Measurements from ENCODE around the gene BANK1. TPM values are rescaled to one million over a fixed set of nuclear protein-coding genes. Genes with fewer than 3 reads are reported as not detected.

Gene BANK1
- polyA plus RNA-seq, 1 donor from 2014 or later: not detected

DNA sequence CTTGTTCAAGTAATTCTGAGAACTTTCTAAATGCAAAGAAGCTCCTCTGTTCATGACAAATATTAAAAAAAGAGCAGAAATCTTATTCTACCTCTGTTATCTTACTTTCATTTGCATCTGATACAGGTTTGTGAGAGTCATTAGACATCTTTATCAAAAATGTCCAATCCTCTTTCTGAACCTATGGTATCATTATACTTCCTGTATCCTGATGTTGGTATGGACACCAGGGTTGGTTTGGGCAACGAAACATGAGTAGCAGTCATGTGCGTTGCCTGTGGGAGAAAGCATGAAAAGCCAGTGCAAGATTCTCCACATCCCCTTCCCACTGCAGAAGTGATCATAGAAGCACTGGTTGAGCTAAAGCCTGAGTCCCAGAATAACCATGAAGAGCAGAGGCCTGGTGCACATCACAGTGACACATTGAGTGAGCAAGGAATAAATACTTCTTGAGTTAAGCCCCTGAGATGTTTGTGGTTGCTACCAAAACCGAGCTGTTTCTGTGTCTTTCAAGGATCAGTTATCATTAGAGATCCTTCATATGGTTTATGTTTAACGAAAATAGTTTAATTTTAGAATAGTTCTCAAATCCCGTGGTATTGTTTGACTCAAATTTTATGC lies 197.2 kb downstream of the BANK1 start:
- TF ChIP-seq SMC3 (conservative IDR thresholded peaks at IDR 0.05; ENCODE audit: poor library complexity): no peak
- no peak for TF ChIP-seq MXI1 (conservative IDR thresholded peaks at IDR 0.05; ENCODE audit: poor library complexity, severe bottlenecking)
- TF ChIP-seq, protein P1, sequence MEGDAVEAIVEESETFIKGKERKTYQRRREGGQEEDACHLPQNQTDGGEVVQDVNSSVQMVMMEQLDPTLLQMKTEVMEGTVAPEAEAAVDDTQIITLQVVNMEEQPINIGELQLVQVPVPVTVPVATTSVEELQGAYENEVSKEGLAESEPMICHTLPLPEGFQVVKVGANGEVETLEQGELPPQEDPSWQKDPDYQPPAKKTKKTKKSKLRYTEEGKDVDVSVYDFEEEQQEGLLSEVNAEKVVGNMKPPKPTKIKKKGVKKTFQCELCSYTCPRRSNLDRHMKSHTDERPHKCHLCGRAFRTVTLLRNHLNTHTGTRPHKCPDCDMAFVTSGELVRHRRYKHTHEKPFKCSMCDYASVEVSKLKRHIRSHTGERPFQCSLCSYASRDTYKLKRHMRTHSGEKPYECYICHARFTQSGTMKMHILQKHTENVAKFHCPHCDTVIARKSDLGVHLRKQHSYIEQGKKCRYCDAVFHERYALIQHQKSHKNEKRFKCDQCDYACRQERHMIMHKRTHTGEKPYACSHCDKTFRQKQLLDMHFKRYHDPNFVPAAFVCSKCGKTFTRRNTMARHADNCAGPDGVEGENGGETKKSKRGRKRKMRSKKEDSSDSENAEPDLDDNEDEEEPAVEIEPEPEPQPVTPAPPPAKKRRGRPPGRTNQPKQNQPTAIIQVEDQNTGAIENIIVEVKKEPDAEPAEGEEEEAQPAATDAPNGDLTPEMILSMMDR (IDR thresholded peaks at IDR 0.05; ENCODE audit: poor library complexity, severe bottlenecking): no peak
- no peak for TF ChIP-seq RAD21 (conservative IDR thresholded peaks at IDR 0.05)
- TF ChIP-seq POLR2AphosphoS5 (IDR thresholded peaks at IDR 0.05): no peak
- TF ChIP-seq EZH2 (IDR thresholded peaks at IDR 0.05; ENCODE audit: borderline replicate concordance, insufficient read depth, low read length, poor library complexity, severe bottlenecking): no peak
- no peak for TF ChIP-seq TAF1 (IDR thresholded peaks at IDR 0.05; ENCODE audit: low read depth)
- TF ChIP-seq EP300 (conservative IDR thresholded peaks at IDR 0.05; ENCODE audit: poor library complexity, severe bottlenecking): no peak
- TF ChIP-seq, protein P2, sequence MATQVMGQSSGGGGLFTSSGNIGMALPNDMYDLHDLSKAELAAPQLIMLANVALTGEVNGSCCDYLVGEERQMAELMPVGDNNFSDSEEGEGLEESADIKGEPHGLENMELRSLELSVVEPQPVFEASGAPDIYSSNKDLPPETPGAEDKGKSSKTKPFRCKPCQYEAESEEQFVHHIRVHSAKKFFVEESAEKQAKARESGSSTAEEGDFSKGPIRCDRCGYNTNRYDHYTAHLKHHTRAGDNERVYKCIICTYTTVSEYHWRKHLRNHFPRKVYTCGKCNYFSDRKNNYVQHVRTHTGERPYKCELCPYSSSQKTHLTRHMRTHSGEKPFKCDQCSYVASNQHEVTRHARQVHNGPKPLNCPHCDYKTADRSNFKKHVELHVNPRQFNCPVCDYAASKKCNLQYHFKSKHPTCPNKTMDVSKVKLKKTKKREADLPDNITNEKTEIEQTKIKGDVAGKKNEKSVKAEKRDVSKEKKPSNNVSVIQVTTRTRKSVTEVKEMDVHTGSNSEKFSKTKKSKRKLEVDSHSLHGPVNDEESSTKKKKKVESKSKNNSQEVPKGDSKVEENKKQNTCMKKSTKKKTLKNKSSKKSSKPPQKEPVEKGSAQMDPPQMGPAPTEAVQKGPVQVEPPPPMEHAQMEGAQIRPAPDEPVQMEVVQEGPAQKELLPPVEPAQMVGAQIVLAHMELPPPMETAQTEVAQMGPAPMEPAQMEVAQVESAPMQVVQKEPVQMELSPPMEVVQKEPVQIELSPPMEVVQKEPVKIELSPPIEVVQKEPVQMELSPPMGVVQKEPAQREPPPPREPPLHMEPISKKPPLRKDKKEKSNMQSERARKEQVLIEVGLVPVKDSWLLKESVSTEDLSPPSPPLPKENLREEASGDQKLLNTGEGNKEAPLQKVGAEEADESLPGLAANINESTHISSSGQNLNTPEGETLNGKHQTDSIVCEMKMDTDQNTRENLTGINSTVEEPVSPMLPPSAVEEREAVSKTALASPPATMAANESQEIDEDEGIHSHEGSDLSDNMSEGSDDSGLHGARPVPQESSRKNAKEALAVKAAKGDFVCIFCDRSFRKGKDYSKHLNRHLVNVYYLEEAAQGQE (IDR thresholded peaks at IDR 0.05; ENCODE audit: borderline replicate concordance): no peak
- no peak overlapping the region for H3K4me3 ChIP-seq (ENCODE audit: low read length)
- H3K9me3 ChIP-seq (ENCODE audit: low read length): no peaks in the 10 kb centered on the region
- H2AFZ ChIP-seq (ENCODE audit: low read depth, low read length): no peak overlapping the region
- H3K79me2 ChIP-seq (replicated peaks; ENCODE audit: insufficient read depth, low read length): no peaks in the 10 kb centered on the region
- no peak overlapping the region for H3K27ac ChIP-seq (ENCODE audit: low read length)
- H3K36me3 ChIP-seq (ENCODE audit: insufficient read depth, low read length): no peaks in the 10 kb centered on the region
- H3K4me2 ChIP-seq (ENCODE audit: low read length): no peak overlapping the region
- no peaks in the 10 kb centered on the region for H4K20me1 ChIP-seq (ENCODE audit: insufficient read depth)
- no peaks in the 10 kb centered on the region for H3K27me3 ChIP-seq (ENCODE audit: insufficient read depth, low read depth, low read length)
- no peak overlapping the region for H3K9ac ChIP-seq (ENCODE audit: low read length)
- H3K9me2 ChIP-seq (ENCODE audit: insufficient read depth, low read length): no peaks in the 10 kb centered on the region
- H3F3A ChIP-seq (ENCODE audit: insufficient read depth, low read length, poor library complexity, severe bottlenecking): no peaks in the 10 kb centered on the region

DNA sequence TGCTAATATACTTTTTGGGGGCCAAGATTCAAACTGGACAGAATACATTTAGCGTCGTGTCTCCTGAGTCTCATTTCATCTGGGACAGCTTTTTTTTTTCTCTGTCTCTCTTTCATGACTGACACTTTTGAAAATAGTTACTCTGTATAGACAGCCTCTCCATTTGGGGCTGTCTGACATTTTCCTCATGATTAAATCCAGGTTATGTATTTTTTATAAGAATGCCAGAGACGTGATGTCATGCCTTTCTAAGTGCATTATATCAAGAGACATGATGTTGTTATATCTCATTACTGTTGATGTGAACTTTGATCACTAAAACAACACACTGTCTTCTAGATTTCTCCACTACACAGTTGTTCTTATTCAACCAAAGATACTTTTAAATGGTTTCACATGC lies 199.0 kb downstream of the BANK1 start:
- no peaks in the 10 kb centered on the region for H3K9me2 ChIP-seq (ENCODE audit: insufficient read depth, low read length)
- no peak overlapping the region for H3K9ac ChIP-seq (ENCODE audit: low read length)
- no peak for TF ChIP-seq MXI1 (conservative IDR thresholded peaks at IDR 0.05; ENCODE audit: poor library complexity, severe bottlenecking)
- TF ChIP-seq RAD21 (conservative IDR thresholded peaks at IDR 0.05): no peak
- peak; percentile 79 for TF ChIP-seq EP300 (conservative IDR thresholded peaks at IDR 0.05; ENCODE audit: poor library complexity, severe bottlenecking)
- no peak for TF ChIP-seq TAF1 (IDR thresholded peaks at IDR 0.05; ENCODE audit: low read depth)
- TF ChIP-seq POLR2AphosphoS5 (IDR thresholded peaks at IDR 0.05): peak; percentile 53
- H3K9me3 ChIP-seq (ENCODE audit: low read length): no peaks in the 10 kb centered on the region
- H3K36me3 ChIP-seq (ENCODE audit: insufficient read depth, low read length): no peaks in the 10 kb centered on the region
- no peaks in the 10 kb centered on the region for H3K79me2 ChIP-seq (replicated peaks; ENCODE audit: insufficient read depth, low read length)
- no peak overlapping the region for H3K4me2 ChIP-seq (ENCODE audit: low read length)
- H2AFZ ChIP-seq (ENCODE audit: low read depth, low read length): no peak overlapping the region
- H3K4me3 ChIP-seq (ENCODE audit: low read length): no peak overlapping the region
- H3F3A ChIP-seq (ENCODE audit: insufficient read depth, low read length, poor library complexity, severe bottlenecking): no peaks in the 10 kb centered on the region
- H3K27me3 ChIP-seq (ENCODE audit: insufficient read depth, low read depth, low read length): no peaks in the 10 kb centered on the region
- no peaks in the 10 kb centered on the region for H4K20me1 ChIP-seq (ENCODE audit: insufficient read depth)
- H3K27ac ChIP-seq (ENCODE audit: low read length): no peak overlapping the region
